HG03354 (cell line): ENCODE data around the gene SALL4.
"Not testable (repeated sequence)": the region's sequence is repeated elsewhere in the genome, so short reads cannot be mapped to it uniquely, and the experiment has no call there.

Experiments used
- ATAC-seq: cut with Tn5 transposase; IDR thresholded peaks from one replicate; pipeline ENCODE4 v1.9.1; 2021; ENCODE audit warnings: mild to moderate bottlenecking; ENCODE audit not compliant: unreplicated experiment, poor library complexity, severe bottlenecking

The SALL4 gene

DNA sequence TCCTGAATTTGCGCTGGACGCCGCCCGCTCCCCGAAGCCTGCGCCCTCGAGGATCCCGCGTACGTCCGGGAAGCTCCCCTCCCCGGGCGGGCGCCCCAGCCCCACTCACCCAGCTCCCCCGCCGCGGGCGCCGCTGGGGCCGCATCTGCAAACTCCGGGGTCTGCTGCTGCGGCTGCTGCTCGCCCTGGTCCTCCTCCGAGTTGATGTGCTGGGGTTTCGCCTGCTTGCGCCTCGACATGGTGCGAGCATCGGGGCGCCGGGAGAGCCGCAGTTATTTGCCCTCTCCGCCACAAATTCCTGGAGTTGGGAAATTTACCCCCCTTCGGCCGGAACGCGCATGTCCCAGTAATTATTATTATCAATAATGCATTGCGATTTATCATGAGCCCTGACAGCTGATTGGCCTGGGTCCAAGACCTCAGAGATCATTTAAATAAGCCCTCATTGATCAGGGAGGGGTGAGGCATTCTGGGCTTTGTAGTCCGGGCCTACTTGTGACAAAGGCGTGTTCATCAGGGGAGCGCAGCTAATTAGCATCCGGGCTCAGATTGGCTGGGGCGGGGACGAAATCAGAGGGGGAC is at the start of gene SALL4:
TSS of gene SALL4 (minus strand) at position 352 of the 582 bp plus-strand sequence. CDS start at position 239, 113 bp downstream.
- no peak for ATAC-seq

- no peak for ATAC-seq
These were observed 46.0 kb upstream of the SALL4 start for GRCh38 chr20:51848346-51848745.

DNA sequence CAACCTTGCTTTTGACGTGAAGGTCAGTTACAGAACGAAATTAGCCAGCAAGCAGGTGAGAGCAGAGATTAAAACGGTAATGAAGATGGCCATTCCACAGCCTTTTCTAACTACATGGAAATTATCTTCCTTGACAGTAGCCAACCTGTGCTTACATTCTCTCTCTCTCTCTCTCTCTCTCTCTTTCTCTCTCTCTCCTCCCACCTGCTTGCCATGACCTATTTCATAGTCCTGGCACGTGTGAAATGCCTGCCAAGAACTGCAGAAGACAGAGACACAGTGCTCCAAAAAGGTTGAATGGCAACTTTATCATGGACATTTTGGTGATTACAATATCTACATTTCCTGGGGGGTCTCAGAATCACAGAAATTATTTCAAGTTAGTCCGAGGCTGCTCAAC is 38.5 kb upstream of the SALL4 start:
- ATAC-seq = no peak

DNA sequence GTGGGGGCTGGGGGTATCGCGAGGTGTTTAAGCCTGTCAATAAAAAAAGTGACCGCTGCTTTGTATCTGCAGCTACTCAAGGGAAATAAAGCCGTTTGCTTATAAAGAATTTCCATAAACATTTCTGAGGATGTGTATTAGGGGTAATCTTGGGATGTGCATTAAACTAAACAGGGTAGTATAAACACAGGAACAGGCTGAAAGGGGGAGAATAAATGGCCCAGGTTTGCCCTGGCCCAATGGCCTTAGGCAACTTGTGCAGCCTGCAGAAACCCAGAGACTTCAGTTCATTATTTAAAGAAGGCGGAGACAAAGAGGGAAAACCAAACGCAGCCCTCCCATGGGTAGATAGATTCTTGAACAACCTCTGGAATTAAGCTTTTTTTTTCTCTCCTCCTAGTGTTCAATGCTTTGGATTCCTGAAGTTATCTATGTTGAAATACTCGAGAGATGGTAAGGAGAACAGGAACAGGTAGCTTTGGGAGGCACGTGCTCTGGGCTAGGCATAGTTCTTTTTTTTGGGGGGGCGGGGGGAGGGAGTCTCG is 35.6 kb upstream of the SALL4 start:
- no peak for ATAC-seq

GRCh38 chr20:51837436-51837835 is 35.1 kb upstream of the SALL4 start:
- no peak for ATAC-seq

DNA sequence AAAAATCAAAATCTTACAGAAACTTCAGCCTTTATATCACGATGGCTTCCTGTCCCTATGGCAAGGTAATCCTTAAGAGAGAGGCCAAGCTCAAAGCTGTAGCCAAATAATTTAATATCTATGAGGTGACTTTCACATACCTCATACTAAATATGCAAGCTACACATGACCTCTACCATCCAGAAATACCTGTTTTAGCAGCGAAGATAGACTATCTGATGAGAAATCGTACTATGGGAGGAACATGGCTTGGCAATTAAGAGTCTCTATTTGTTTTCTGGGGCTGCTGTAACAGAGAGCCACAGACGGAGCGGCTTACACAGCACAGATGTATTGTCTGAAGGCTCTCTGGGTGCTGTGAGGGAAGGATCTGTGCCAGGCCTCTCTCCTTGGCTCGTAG is 31.0 kb upstream of the SALL4 start:
- ATAC-seq = no peak

GRCh38 chr20:51832276-51832675 is 30.0 kb upstream of the SALL4 start:
- no peak for ATAC-seq

GRCh38 chr20:51831866-51832265 is 29.5 kb upstream of the SALL4 start:
- no peak for ATAC-seq

DNA sequence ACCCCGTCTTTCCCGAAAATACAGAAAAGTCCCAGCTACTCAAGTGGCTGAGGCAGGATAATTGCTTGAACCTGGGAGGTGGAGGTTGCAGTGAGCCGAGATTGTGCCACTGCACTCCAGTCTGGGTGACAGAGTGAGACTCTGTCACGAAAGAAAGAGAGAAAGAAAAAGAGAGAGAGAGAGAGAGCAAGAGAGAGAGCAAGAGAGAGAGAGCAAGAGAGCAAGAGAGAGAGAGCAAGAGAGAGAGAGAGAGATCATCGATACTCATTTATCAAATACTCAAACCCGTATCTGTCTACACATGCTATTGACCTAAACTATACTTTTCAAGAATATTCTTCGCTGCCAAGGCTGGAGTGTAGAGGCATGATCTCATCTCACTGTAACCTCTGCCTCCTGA is 28.2 kb upstream of the SALL4 start:
- ATAC-seq = no peak

DNA sequence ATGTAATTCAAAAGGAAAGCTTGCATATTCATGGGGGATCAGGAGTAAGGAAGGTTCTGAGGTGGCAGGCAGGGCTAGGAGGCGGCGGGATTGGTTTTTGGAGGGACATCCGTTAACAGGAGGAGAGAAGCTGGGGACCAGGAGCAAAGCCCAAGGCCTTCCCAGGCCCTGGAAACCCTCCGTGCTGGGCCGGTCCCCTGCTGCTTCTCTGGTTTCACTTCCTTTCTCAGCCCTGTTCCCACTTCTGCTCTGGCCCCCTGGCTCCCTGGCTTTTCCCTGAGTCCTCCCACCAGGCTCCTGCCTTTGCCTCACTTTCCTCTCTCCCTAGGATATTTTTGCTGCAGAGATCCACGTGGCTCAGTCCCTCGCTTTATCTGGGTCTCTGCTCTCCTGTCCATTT is 26.4 kb upstream of the SALL4 start:
- ATAC-seq = no peak

DNA sequence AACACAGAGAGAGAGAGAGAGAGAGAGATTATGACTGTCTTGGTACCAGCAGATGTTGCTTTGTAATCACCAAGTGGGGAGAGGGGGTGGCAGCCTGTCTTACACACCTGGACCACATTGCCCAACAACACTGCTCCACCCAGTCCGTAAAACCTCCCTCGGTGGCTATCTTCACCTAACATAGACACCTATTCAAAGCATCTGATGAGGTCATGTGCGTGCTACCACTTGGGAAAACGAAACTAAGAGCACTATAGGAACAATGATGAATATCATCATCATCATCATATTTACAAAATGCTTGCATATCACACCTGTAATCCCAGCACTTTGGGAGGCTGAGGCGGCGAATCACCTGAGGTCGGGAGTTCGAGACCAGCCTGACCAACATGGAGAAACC is 24.1 kb upstream of the SALL4 start:
- ATAC-seq = no peak

DNA sequence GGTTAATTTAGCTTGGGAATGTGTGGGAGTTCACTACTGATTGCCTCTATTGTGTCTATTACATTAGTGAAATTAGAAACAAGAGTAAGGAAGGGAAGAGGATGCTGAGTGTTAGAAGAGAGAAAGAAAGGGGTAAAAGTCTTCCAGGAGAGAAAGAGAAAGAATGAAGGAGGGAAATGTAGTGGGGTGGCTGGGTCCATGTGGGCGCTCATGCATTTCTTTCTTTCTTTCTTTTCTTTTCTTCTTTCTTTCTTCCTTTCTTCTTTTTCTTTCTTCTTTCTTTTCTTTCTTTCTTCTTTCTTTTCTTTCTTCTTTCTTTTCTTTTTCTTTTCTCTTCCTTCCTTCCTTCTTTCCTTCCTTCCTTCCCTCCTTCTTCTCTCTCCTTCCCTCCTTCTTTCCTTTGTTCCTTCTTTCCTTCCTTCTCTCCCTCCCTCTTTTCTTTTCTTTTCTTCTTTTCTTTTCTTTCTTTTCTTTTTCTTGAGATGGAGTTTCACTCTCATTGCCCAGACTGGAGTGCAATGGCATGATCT is 16.2 kb upstream of the SALL4 start:
- ATAC-seq = no peak

GRCh38 chr20:51816856-51817255 is 14.5 kb upstream of the SALL4 start:
- not testable (repeated sequence) for ATAC-seq

DNA sequence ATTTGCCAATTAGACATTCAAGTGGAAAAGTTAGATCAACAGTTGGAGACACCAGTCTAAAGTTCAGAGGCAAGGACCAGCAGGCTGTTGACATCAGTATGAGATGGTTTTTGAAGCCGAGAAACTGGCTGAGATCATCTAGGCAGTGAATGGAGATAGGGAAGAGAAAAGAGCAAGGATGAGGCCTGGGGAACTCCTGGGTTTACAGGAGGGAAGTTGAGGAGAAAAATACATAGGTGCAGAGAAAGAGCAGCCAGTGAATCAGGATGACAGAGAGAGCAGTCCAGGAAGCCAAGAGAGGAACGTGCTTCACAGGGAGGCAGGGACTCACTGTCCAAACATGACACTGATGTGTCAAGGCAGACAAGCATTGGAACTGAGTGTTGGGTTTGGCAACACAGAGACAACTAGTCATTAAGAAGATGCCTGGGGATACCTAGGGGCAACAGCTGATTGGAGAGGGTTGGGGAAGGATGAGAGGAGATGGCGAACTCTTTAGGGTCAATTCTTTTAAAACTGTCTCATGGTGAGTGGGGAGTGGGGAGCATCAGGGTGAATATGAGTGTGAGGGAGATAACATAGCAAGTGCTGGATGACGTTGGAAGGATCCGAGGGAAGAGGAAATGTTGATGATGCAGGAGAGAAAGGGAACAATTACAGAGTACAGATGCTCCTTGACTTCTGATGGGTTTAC is 13.2 kb upstream of the SALL4 start:
- no peak for ATAC-seq

DNA sequence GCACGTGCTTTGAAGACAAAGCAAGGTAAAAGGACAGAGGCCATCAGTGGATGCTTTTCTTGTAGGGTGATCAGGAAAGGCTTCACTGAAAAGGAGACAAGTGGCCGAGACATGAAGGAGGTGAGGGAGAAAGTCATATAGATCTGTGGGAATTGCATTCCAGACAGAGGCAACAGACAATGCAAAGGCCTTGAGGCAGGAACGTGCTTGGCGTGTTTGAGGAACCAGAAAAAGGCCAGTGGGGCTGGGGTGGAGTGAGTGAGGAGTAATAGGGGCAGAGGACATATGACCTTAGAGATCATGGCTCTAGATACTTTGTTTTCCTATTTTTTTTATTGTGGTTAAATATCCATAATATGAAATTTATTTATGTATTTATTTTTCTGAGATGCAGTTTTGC is 10.5 kb upstream of the SALL4 start:
- no peak for ATAC-seq

- ATAC-seq = no peak
These were observed 9.3 kb upstream of the SALL4 start for GRCh38 chr20:51811514-51812128.

- ATAC-seq = no peak
These were observed 8.7 kb upstream of the SALL4 start for GRCh38 chr20:51811042-51811355.

- no peak for ATAC-seq
These were observed 8.1 kb upstream of the SALL4 start for GRCh38 chr20:51810155-51811041.

- no peak for ATAC-seq
These were observed 5.5 kb upstream of the SALL4 start for GRCh38 chr20:51807720-51808250.

- no peak for ATAC-seq
These were observed 2.4 kb upstream of the SALL4 start for GRCh38 chr20:51804754-51805153.
